ENCODE data around the gene DNAJB11.

GRCh38 chr3:186612721-186613636 lies 42.5 kb downstream of the DNAJB11 start, which contains the start of gene AHSG:
- TF ChIP-seq, protein P1, sequence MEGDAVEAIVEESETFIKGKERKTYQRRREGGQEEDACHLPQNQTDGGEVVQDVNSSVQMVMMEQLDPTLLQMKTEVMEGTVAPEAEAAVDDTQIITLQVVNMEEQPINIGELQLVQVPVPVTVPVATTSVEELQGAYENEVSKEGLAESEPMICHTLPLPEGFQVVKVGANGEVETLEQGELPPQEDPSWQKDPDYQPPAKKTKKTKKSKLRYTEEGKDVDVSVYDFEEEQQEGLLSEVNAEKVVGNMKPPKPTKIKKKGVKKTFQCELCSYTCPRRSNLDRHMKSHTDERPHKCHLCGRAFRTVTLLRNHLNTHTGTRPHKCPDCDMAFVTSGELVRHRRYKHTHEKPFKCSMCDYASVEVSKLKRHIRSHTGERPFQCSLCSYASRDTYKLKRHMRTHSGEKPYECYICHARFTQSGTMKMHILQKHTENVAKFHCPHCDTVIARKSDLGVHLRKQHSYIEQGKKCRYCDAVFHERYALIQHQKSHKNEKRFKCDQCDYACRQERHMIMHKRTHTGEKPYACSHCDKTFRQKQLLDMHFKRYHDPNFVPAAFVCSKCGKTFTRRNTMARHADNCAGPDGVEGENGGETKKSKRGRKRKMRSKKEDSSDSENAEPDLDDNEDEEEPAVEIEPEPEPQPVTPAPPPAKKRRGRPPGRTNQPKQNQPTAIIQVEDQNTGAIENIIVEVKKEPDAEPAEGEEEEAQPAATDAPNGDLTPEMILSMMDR (IDR thresholded peaks at IDR 0.05): no peak
- no peak for TF ChIP-seq POLR2A (IDR thresholded peaks at IDR 0.05)

Data from prostate gland (tissue), 2 donors.